ENCODE data around the gene VPS11. TPM values are rescaled to one million over a fixed set of nuclear protein-coding genes. Genes with fewer than 3 reads are reported as not detected.

The VPS11 gene
- total RNA-seq, 1 experiment from 2014 or later = 18.6 TPM

GRCh38 chr11:119025978-119026766, 41.4 kb upstream of the VPS11 start:
- H4K20me1 ChIP-seq (ENCODE audit: control insufficient read depth, insufficient read depth, insufficient read length) = no peaks in the 10 kb centered on the region
- Mint-ChIP-seq H3K27me3 (ENCODE audit: low read depth) (no peaks in the 10 kb centered on the region), H3K27ac (peak overlapping the region; percentile 49 to 92 (median 61); a peak in 2 of 7 replicates), H3K4me3 (no peak overlapping the region), H3K4me1 (peaks cover 22 to 24% of the 10 kb centered on the region in 2 experiments), H3K36me3 (ENCODE audit: insufficient read depth in 1 of 3, low read depth in 3 of 3) (peaks cover 31 to 76% (median 69%) of the 10 kb centered on the region in 3 experiments), H3K9me3 (no peaks in the 10 kb centered on the region)
- no peak overlapping the region for H4K8ac ChIP-seq (replicated peaks; ENCODE audit: insufficient read length, low read depth, low read length)
- H3K56ac ChIP-seq (ENCODE audit: insufficient read length, low read depth, low read length) = no peak overlapping the region
- no peak overlapping the region for H3K9ac ChIP-seq (ENCODE audit: extremely low read depth, insufficient read length, low read length)
- H3K79me2 ChIP-seq (ENCODE audit: insufficient read depth, low read length) = no peaks in the 10 kb centered on the region; the same call in 1 of the 2 replicates
- H3K23me2 ChIP-seq (ENCODE audit: insufficient read length, low read depth, low read length, poor library complexity, severe bottlenecking) = peaks cover 14% of the 10 kb centered on the region
- H2BK15ac ChIP-seq (ENCODE audit: low read depth, low read length) = no peak overlapping the region
- H3K4ac ChIP-seq (ENCODE audit: low read depth, low read length) = no peak overlapping the region
- H3T11ph ChIP-seq (ENCODE audit: low read length) = no peak overlapping the region
- DNase-seq = no peak
- no peak overlapping the region for H3K27ac ChIP-seq (ENCODE audit: insufficient read length, low read depth, low read length)
- no peak overlapping the region for H2BK20ac ChIP-seq (ENCODE audit: low read depth, low read length, poor library complexity, severe bottlenecking)
- H3K18ac ChIP-seq (ENCODE audit: insufficient read length, low read depth, low read length) = no peak overlapping the region
- H2BK5ac ChIP-seq (ENCODE audit: insufficient read length, low read length) = no peak overlapping the region
- no peak overlapping the region for H3K14ac ChIP-seq (ENCODE audit: insufficient read depth, low read length)
- TF ChIP-seq CTCF (conservative IDR thresholded peaks at IDR 0.05) = no peak
- H3K79me1 ChIP-seq (ENCODE audit: insufficient read depth, low read depth, low read length, poor library complexity, severe bottlenecking) = peaks cover 3% of the 10 kb centered on the region
- H2AFZ ChIP-seq (ENCODE audit: low read length) = no peak overlapping the region
- no peaks in the 10 kb centered on the region for H3K9me3 ChIP-seq (ENCODE audit: control insufficient read depth, low read depth, low read length)
- H3K27me3 ChIP-seq (ENCODE audit: insufficient read depth, low read length) = no peaks in the 10 kb centered on the region
- peaks cover 8% of the 10 kb centered on the region; the same call in 1 of the 2 replicates for H3K4me1 ChIP-seq (ENCODE audit: insufficient read depth, low read length)
- WGBS (ENCODE audit: extremely low coverage, insufficient read length, low lambda C conversion rate) = no CpG with 5 or more reads among the region's 16 CpGs
- H4K91ac ChIP-seq (ENCODE audit: insufficient read length, low read depth, low read length) = no peak overlapping the region
- H4K5ac ChIP-seq (ENCODE audit: insufficient read length, low read depth, low read length) = no peak overlapping the region
- H2BK12ac ChIP-seq (ENCODE audit: insufficient read length, low read depth, low read length) = no peak overlapping the region
- H2BK120ac ChIP-seq (ENCODE audit: low read depth, low read length, poor library complexity, severe bottlenecking) = no peak overlapping the region
- no peak overlapping the region for H2AK5ac ChIP-seq (ENCODE audit: insufficient read length, low read length)
- H3K23ac ChIP-seq (ENCODE audit: insufficient read length, low read depth, low read length) = no peak overlapping the region
- H3K4me2 ChIP-seq (ENCODE audit: insufficient read depth, insufficient read length, low read length) = no peak overlapping the region

All from H9 (cell line).